ENCODE data around the gene UBAC1.

The UBAC1 gene

DNA sequence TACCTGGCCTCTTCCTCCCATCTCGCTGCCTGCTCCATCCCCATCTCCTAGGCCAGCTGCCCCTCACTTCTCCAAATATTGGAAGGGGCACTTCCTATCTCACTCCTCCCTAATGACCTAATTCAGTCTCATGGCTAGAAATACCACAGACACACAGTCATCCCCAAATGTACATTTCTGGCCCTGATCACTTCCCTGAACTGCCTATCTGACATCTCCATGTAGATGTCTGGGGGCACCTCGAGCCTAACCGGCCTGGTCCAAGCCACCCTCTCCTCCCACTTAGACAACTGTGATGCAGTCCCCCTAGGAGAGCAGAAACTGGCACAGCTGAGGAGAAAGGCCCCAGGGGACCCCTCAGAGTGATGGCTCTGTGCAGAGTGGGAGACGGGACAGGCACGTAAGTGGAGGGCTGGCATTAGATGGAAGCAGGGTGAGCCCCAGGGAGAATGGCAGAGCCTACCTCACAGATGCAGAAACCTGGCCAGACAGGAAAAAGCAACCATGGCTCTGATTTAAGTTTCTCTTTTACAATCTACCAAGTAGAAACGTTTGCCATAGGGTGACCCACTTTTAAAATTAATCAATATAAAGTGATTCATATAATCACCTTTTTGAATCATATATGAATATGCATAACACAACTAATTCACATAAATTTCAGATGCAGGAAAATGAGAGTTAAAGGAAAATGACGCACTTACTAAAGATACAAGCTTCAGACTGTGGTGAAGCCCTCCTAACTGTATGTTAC is 75.9 kb downstream of the UBAC1 start:
- Histone ChIP-seq H3K4me3 (IDR thresholded peaks at IDR 0.05; ENCODE audit: insufficient read depth, low read depth, low read length) (no peak overlapping the region), H3K4me2 (no peak overlapping the region), H3K79me2 (ENCODE audit: insufficient read depth, low read depth) (peaks cover 11% of the 10 kb centered on the region; the same call in 1 of the 2 replicates), H3K4me1 (ENCODE audit: low read depth, poor library complexity, severe bottlenecking) (no peaks in the 10 kb centered on the region), H3K27ac (no peak overlapping the region), H3K27me3 (ENCODE audit: insufficient read depth, low read depth) (no peaks in the 10 kb centered on the region), H4K20me1 (ENCODE audit: insufficient read depth) (no peaks in the 10 kb centered on the region), H3K9ac (no peak overlapping the region), H3K36me3 (ENCODE audit: insufficient read depth) (no peaks in the 10 kb centered on the region), H2AFZ (ENCODE audit: low read depth) (no peak overlapping the region)
- TF ChIP-seq, protein P1, sequence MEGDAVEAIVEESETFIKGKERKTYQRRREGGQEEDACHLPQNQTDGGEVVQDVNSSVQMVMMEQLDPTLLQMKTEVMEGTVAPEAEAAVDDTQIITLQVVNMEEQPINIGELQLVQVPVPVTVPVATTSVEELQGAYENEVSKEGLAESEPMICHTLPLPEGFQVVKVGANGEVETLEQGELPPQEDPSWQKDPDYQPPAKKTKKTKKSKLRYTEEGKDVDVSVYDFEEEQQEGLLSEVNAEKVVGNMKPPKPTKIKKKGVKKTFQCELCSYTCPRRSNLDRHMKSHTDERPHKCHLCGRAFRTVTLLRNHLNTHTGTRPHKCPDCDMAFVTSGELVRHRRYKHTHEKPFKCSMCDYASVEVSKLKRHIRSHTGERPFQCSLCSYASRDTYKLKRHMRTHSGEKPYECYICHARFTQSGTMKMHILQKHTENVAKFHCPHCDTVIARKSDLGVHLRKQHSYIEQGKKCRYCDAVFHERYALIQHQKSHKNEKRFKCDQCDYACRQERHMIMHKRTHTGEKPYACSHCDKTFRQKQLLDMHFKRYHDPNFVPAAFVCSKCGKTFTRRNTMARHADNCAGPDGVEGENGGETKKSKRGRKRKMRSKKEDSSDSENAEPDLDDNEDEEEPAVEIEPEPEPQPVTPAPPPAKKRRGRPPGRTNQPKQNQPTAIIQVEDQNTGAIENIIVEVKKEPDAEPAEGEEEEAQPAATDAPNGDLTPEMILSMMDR (conservative IDR thresholded peaks at IDR 0.05; ENCODE audit: low read depth, low read length), result no peak

DNA sequence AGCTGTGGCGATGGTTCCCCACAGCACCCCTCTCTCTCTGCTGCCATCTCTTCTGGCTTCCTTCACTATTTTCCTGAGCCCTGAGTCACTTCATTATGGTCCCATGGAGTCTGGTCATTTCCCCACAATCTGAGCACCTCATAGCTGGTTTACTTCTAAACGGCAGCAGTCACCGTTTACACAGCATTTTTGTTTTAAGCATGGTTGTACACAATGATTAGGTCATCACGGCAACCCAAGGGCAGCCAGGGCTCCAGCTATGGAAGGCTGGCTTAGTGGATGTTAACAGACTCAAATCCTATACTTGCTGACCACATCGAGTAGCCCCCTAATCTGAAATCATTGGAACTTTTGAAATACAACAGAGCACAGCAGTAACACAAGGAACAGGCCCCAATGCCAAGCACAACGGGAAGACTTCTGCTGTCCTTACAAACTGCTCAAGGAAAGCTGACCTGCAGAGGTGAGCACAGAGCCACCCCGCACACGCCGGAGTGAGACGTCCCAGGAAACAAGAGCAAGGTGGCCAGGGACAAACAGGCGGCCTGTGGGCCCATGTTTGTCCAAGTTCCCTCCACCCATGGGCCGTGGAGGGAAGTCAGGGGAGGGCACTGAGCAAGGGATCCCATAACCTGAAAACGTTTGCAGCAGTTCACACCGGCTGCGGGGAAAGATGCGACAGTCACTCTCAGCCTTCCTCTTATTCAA is 76.7 kb downstream of the UBAC1 start:
- TF ChIP-seq, protein P1 (conservative IDR thresholded peaks at IDR 0.05; ENCODE audit: low read depth, low read length), result no peak
- Histone ChIP-seq H2AFZ (ENCODE audit: low read depth) (no peak overlapping the region), H3K4me1 (ENCODE audit: low read depth, poor library complexity, severe bottlenecking) (no peaks in the 10 kb centered on the region), H3K4me3 (IDR thresholded peaks at IDR 0.05; ENCODE audit: insufficient read depth, low read depth, low read length) (no peak overlapping the region), H3K27me3 (ENCODE audit: insufficient read depth, low read depth) (no peaks in the 10 kb centered on the region), H3K79me2 (ENCODE audit: insufficient read depth, low read depth) (peaks cover 10% of the 10 kb centered on the region; the same call in 1 of the 2 replicates), H3K36me3 (ENCODE audit: insufficient read depth) (no peaks in the 10 kb centered on the region), H3K9ac (no peak overlapping the region), H3K4me2 (no peak overlapping the region), H3K27ac (no peak overlapping the region), H4K20me1 (ENCODE audit: insufficient read depth) (no peaks in the 10 kb centered on the region)

DNA sequence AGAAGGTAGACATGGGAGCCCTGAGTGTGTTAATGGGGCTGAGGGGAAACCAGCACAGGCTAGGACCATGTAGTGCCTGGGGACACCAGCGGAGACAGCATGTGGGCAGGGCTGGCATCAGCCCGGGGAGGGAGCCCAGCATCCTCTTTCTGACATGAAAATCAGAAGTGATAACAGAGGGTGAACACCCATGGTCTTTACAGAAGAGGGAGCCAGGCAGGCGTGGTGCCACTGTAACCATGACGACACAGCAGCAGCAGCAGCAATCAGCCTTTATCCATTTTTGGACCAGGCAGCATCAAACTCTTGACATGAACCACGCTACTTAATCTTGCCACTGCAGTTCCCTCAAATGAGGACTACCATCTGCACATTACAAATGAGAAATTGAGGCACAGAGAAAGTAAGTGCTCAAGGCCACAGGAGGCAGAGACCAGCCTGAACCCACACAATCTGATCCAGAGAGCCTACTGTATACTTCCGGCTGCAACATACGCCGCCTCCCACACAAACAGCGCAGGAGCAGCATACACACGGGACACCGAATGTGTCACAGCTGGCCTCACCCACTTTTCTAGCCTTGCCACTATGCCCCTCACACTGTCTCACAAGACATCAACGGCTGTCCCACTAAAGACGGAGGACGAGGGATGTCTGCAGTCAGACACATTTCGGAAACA is 77.6 kb downstream of the UBAC1 start:
- TF ChIP-seq, protein P1 (conservative IDR thresholded peaks at IDR 0.05; ENCODE audit: low read depth, low read length), result no peak
- H2AFZ ChIP-seq (ENCODE audit: low read depth), result no peak overlapping the region
- no peaks in the 10 kb centered on the region for H4K20me1 ChIP-seq (ENCODE audit: insufficient read depth)
- peaks cover 10% of the 10 kb centered on the region; the same call in 1 of the 2 replicates for H3K79me2 ChIP-seq (ENCODE audit: insufficient read depth, low read depth)
- no peaks in the 10 kb centered on the region for H3K27me3 ChIP-seq (ENCODE audit: insufficient read depth, low read depth)
- no peaks in the 10 kb centered on the region for H3K36me3 ChIP-seq (ENCODE audit: insufficient read depth)
- no peak overlapping the region for H3K4me2 ChIP-seq
- H3K4me3 ChIP-seq (IDR thresholded peaks at IDR 0.05; ENCODE audit: insufficient read depth, low read depth, low read length), result no peak overlapping the region
- no peak overlapping the region for H3K27ac ChIP-seq
- no peak overlapping the region for H3K9ac ChIP-seq
- no peaks in the 10 kb centered on the region for H3K4me1 ChIP-seq (ENCODE audit: low read depth, poor library complexity, severe bottlenecking)

All from KMS-11 (cell line).